ENCODE measurements around the gene TEX53. TPM values are rescaled to one million over a fixed set of nuclear protein-coding genes. Genes with fewer than 3 reads are reported as not detected.

TEX53 gene
- total RNA-seq, 2 donors from 2014 or later = not detected

GRCh38 chr9:114680259-114681001 is 22.8 kb upstream of the TEX53 start:
- ATAC-seq (ENCODE audit: insufficient number of reproducible peaks, low FRiP score, low read depth) = no peak

GRCh38 chr9:114678795-114679194 is 21.2 kb upstream of the TEX53 start:
- no peak for ATAC-seq (ENCODE audit: insufficient number of reproducible peaks, low FRiP score, low read depth)
- TF ChIP-seq CTCF (IDR thresholded peaks at IDR 0.05) = no peak

More at GRCh38 chr9:114680259-114681001, 22.8 kb upstream of the TEX53 start:
- no peak for DNase-seq (ENCODE audit: low spot score)
- Histone ChIP-seq H3K4me1 (ENCODE audit: control insufficient read depth in 1 of 2, low read depth in 2 of 2) (peaks cover 0 to 4% of the 10 kb centered on the region in 2 donors), H3K9me3 (no peaks in the 10 kb centered on the region), H3K36me3 (no peaks in the 10 kb centered on the region), H3K27ac (no peak overlapping the region), H3K27me3 (replicated peaks; ENCODE audit: insufficient read depth) (no peaks in the 10 kb centered on the region), H3K4me3 (no peak overlapping the region)
- TF ChIP-seq CTCF (IDR thresholded peaks at IDR 0.05) = no peak

GRCh38 chr9:114678130-114678529 is 20.5 kb upstream of the TEX53 start:
- no peak for DNase-seq (ENCODE audit: low spot score)
- TF ChIP-seq CTCF (IDR thresholded peaks at IDR 0.05) = no peak
- H3K4me1 ChIP-seq (ENCODE audit: control insufficient read depth in 1 of 2, low read depth in 2 of 2) = peaks cover 0 to 4% of the 10 kb centered on the region in 2 donors

More at GRCh38 chr9:114678795-114679194, 21.2 kb upstream of the TEX53 start:
- Histone ChIP-seq H3K27me3 (replicated peaks; ENCODE audit: insufficient read depth) (no peaks in the 10 kb centered on the region), H3K4me3 (no peak overlapping the region), H3K4me1 (ENCODE audit: control insufficient read depth in 1 of 2, low read depth in 2 of 2) (peaks cover 0 to 4% of the 10 kb centered on the region in 2 donors), H3K36me3 (no peaks in the 10 kb centered on the region), H3K9me3 (no peaks in the 10 kb centered on the region), H3K27ac (no peak overlapping the region)
- no peak for DNase-seq (ENCODE audit: low spot score)

GRCh38 chr9:114677418-114677817 is 19.8 kb upstream of the TEX53 start:
- Histone ChIP-seq H3K4me3 (no peak overlapping the region), H3K27me3 (replicated peaks; ENCODE audit: insufficient read depth) (no peaks in the 10 kb centered on the region), H3K36me3 (no peaks in the 10 kb centered on the region), H3K4me1 (ENCODE audit: control insufficient read depth in 1 of 2, low read depth in 2 of 2) (peaks cover 0 to 4% of the 10 kb centered on the region in 2 donors), H3K9me3 (no peaks in the 10 kb centered on the region), H3K27ac (no peak overlapping the region)
- no peak for ATAC-seq (ENCODE audit: insufficient number of reproducible peaks, low FRiP score, low read depth)
- no peak for TF ChIP-seq CTCF (IDR thresholded peaks at IDR 0.05)
- DNase-seq (ENCODE audit: low spot score) = peak; percentile 15

More at GRCh38 chr9:114678130-114678529, 20.5 kb upstream of the TEX53 start:
- Histone ChIP-seq H3K27ac (no peak overlapping the region), H3K27me3 (replicated peaks; ENCODE audit: insufficient read depth) (no peaks in the 10 kb centered on the region), H3K9me3 (no peaks in the 10 kb centered on the region), H3K4me3 (no peak overlapping the region), H3K36me3 (no peaks in the 10 kb centered on the region)
- no peak for ATAC-seq (ENCODE audit: insufficient number of reproducible peaks, low FRiP score, low read depth)

- DNase-seq (ENCODE audit: low spot score) (no peak), ATAC-seq (ENCODE audit: insufficient number of reproducible peaks, low FRiP score, low read depth) (no peak)
- Histone ChIP-seq H3K9me3 (no peaks in the 10 kb centered on the region), H3K27ac (no peak overlapping the region), H3K4me3 (no peak overlapping the region), H3K27me3 (replicated peaks; ENCODE audit: insufficient read depth) (no peaks in the 10 kb centered on the region), H3K4me1 (ENCODE audit: control insufficient read depth in 1 of 2, low read depth in 2 of 2) (peaks cover 0 to 4% of the 10 kb centered on the region in 2 donors), H3K36me3 (no peaks in the 10 kb centered on the region)
- TF ChIP-seq CTCF (IDR thresholded peaks at IDR 0.05) = no peak
Measured at GRCh38 chr9:114676901-114677300, 19.3 kb upstream of the TEX53 start.

Measured in thoracic aorta (tissue), 2 donors.